Measurements from ENCODE around the gene C4BPA.

Gene C4BPA
- total RNA-seq: 0 reads per million in 2 donors

DNA sequence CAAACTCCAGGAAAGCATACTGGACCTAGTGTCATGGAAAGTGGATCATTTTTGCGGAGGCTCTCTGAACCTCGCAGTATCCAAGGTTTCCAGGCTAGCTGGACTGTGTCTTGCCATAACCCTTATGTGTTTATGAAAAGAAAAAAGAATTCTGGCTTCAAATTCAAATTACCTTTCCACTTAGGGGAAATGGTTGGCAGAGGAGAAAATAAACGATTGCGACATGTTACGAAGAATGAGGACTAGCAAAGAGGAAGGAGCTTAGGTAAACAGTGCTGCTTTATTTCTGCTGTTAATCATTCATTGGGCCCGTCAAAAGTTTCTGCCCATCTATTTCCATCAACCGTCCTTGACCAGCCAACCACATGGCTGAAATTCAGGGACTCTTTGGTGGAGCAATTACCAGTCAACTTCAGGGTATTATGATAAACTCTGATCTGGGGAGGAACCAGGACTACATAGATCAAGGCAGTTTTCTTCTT lies at the start of gene C4BPA:
Gene C4BPA (plus strand): TSS at position 342 of the 482 bp plus-strand sequence. CDS start 8,793 bp downstream, outside the sequence.
- no peak for DNase-seq

- no peak for DNase-seq
Observed at GRCh38 chr1:207054491-207054890, 49.5 kb upstream of the C4BPA start.

DNA sequence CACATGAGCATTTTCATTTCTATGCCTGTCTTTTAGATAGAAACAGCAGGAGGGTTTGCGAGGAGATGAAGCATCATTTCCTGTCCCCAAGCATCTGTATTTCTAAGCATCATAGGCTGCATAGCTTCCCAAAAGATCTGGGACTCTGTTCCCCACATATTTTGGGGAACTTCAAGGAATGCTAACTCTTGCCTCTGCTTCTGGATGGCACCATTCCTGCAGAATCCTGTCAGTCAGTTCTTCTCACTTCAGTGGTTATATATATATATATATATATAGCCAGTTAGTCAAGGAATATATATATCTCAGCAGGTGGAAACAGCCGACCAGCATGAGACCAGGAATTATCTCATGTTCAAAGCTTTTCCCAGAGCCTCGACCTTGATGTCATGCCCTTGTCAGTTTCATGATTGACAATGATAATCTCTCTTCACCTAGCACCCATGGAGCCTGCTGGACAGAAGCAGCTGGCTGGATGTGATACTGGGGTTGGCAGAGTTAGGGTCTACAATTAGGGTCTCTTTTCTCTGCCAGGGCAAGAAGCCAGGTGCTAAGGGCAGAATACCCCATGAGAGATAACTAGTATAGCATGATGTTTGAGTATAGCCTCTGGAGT lies 48.5 kb upstream of the C4BPA start:
- no peak for DNase-seq

GRCh38 chr1:207056673-207057072 lies 47.4 kb upstream of the C4BPA start:
- no peak for DNase-seq

DNA sequence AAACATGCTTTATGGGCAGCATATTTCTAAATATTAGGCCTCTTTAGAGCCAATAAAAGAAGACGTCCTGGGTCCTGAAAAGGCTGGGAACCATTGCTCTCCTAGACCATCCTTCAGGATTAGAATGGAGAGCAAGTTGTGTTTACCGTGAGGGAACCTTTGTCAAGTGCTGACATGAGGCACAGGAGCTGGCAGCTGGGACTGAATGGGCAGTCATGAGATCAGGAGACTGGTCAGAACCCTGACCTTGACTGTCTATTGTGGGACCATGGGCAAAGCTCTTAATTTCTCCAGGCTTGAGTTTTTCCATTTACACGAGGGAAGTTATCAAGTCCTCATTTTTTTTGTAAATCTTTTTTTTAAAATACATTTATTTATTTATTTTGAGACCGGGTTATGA lies 45.8 kb upstream of the C4BPA start:
- no peak for DNase-seq

DNA sequence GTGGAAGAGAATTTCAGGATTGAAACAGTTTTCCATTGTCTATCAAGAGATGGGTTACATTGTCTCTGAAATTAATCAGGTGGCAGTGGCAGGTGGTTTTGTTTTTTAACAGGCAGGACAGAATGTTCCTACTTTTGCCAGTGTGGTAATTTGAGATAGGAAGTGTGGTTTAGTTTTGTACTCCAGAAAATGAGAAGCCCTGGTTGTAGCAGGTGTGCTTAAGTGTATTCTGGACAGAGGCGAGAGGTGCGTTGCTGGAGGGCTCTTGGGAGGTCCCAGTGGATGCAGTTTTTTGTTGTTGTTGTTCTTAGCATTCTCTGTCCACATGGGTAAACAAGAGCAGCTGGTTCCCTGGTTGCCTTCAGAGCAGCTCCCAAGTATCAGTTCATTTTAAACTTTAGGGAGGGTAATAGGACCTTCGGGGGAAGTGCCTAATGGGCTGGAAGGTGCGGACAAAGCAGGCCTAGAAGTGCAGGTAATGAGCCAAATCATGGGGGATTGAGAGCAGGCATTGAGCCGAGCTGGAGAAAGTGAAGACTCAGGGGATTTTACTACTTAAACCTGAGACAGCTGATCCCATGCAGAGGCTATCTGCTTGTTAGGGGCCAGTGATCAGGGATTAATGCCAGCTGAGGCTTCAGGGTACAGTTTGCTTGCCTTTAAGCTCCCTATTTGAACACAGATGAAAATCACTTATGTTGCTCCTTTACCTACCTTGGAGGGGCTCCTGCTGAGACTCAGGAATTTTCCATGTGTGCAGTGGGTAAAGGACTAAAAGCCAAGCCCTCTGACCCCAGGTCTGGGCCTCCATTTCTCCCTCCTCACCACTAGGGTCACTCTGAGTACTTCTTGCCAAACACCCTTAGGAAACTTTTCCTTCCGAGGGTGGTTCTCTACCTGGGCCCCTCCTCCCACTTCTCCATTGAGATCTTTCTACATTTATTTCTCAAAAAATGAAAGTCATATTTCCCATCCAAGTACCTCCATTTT lies 44.9 kb upstream of the C4BPA start:
- DNase-seq: no peak

DNA sequence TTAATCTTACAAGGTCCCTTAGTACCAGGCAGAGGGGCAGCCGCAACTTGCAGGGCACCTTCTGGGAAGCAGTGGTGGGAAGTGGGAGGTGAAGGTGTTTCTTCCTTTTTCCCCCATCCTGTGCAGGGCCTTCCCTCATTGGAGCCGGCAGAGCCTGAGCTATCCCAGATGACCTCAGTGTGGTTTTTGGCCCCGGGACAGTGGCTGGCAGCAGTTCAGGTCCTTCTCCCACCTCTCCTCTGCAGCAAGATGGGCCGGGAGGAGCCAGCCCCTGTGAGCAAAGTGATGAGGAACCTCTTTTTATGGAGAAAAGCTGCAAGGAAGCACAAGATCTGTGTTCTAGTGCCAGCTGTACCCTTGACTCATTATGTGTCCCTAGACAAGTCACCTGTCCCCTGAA lies 44.2 kb upstream of the C4BPA start:
- DNase-seq: no peak

GRCh38 chr1:207060596-207060995 lies 43.4 kb upstream of the C4BPA start:
- no peak for DNase-seq

- DNase-seq: no peak
Observed at GRCh38 chr1:207062058-207062457, 42.0 kb upstream of the C4BPA start.

- DNase-seq: no peak
Observed at GRCh38 chr1:207063014-207063413, 41.0 kb upstream of the C4BPA start.

DNA sequence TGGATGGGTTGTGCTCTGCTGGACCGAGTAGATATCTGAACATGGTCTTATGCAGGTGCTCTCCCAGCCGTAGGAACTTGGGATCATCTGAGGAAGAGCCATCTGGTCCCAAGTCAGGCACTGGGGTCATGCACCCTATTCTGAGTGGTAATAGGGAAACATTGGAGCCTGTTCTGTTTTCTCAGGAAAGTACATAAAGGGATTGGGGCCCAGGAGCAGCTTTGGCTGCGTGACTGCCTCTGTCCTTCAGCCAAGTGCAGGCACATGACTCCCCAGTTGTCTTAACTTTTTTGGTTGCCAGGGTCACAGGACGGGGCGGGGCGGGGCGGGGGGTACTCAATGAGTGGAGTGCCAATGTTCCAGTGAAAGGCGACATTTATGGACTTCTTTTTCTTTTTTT lies 39.5 kb upstream of the C4BPA start:
- no peak for DNase-seq

GRCh38 chr1:207067185-207067584 lies 36.8 kb upstream of the C4BPA start:
- no peak for DNase-seq

DNA sequence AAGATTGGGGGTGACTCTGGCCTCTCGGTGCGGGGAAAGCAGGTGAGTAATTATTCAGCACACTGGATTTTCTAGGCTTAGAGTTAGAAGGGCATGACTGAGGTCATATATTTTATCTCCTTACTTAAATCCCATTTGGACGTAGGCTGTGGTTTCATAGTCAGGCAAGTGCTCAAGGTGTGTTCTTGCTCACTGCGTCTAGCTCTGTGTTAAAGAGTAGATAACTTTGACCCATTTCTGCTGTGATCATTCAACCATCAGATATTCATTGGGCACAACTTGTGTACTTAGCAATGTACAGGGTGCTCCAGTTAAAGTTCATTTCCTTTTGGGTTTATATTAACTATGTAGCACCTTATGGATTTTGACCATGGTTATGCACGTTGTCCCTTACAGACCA lies 36.4 kb upstream of the C4BPA start:
- DNase-seq: no peak

DNA sequence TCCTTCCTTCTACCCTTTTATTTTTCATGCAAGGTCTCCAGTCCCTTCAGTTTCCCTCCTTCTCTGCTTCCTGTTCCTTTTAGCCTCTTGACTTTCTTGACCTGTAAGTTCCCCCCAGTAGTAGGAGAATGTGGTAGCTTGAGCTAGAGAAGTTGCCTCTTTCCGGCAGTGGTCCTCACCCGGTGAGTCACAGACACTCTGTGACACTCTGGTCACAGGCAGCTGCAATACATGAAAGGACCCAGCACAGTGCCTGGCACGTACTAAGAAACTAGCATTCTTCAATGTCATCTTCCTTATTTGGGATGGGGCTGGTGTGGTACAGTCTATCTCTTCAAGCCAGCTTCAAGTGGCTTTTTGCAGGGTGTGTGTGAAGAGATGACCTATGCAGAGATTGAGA lies 35.0 kb upstream of the C4BPA start:
- DNase-seq: no peak

DNA sequence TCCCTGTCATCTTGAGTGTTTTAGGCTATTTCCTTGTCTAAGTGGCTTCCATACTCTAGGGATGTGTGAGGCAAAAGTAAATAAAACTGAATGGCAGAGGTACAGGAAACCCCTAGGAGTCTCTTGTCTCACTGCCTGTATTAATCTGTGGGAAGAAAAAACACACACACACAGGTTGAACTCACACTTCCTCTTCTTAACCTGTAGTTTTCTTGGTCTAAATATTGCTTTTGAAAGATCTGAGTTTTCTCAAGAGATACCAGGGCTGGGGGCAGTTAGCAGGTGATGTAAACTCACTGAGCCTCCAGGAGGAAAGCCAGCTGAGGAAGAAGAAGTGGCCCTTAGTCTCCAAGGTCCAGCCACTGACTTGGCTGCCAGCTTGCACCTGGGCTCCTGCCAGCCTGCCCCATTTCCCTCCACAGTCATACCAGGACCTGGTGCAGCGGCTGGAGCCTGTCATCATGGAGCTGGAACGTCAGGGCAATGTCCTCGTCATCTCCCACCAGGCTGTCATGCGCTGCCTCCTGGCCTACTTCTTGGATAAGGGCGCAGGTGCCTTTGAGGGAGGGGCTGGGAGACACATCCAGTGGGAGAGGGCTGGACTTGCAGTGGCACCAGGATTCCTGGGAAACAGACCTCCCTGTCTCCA lies 34.1 kb upstream of the C4BPA start:
- no peak for DNase-seq

DNA sequence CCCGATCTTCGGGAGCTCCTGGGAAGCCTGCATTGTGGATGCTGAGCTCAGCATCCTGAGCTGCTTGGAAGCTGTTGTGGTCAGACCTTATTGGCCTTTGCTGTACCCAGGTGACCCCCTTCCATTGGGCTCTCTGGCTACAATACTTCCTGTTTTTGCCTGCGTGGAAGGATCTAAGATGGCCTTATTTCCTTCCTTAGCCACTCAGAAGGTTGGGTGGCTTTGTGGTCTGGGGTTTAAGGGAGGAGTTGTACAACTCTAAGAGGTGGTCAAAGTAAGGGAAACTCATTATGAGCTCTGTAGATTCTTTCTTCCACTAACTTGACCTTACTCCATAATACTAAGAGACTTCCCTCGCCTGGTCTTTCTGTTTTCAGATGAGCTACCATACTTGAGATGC lies 33.2 kb upstream of the C4BPA start:
- DNase-seq: peak in 1 of 5 experiments; percentile 24

- no peak for DNase-seq
Observed at GRCh38 chr1:207071426-207071825, 32.6 kb upstream of the C4BPA start.

DNA sequence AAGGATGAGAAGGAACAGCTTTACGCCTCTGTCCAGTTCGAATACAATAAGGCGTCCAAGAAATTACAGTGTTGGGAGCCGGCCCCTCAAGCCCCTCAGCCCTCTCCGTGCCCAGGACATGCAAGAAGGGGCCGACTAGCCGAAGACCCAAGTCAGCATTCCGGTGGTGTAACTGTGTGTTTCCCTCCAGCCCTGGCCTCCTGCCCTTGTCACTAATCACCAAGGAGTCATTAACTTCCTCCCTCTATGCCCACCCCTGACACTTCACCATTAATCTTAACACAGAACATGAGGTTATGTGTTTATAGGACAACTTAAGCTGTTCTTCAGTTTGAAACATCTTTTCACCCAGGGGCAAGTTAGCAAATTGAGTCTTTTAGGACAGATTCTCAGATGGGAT lies 31.8 kb upstream of the C4BPA start:
- no peak for DNase-seq

DNA sequence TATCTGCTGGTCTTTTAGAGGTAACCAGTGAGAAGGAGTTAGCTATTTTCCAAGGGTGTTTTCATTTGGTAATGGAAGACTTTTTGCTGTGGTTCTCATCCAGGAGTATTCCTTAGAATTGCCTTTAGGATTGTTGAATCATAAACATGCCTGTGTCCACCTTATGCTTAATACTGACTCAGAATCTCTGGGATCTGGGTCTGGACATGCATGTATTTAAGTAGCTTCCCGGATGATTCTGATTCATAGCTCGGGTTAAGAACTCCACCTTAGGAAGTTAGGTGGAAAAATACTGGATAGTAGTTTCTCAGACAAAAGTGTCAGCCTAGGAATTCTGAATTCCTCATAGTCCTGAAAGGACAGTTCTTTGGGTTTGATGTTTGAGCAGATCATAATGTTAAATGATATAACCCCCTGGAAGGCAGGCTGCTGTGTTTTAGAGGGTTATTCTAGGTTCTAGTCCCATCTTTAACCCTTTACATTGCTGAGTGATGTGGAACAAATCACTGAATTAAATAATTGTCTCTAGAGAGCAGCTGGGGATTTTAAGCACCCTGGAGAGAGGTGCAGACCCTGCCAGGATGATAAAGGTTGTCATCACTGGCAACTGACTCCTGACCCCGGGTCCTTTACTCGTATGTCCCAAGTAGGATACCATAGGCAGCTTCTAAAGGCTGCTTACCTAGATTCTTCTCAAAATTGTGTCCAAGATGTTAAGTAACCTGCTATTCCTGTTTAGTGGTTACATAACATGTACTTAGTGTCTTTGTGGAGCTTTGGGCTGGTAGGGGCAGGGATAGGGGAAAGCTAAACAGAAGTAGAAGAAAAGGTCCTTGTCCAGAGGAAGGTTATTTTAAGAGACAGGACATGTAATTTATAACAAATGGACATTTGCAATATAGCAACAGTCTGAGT lies 29.9 kb upstream of the C4BPA start:
- DNase-seq: no peak

- DNase-seq: no peak
Observed at GRCh38 chr1:207076181-207076955, 27.7 kb upstream of the C4BPA start.

- no peak for DNase-seq
Observed at GRCh38 chr1:207077012-207077411, 27.0 kb upstream of the C4BPA start.
